Natural killer cell (primary cell): ENCODE data around the gene GTSE1. TPM values are rescaled to one million over a fixed set of nuclear protein-coding genes. Genes with fewer than 3 reads are reported as not detected.
A peak's percentile ranks its signal among the peaks of the same experiment; 100 is the strongest.

Experiments
- ATAC-seq, 3 donors: fragments of 150-1000 bp in 2 of 3; fragments of 200-7000 bp in 1 of 3; cut with Tn5 transposase; 1 replicate in 1 of 3; 2 replicates in 2 of 3; pipeline ENCODE4 v1.10.0; 2021; ENCODE audit warnings: mild to moderate bottlenecking in 2 of 3, moderate library complexity in 2 of 3
- DNase-seq, 2 donors: peaks; one replicate each; pipeline versions ENCODE4 v3.0.0 to v3.0.0-alpha.2; 2013 to 2021; ENCODE audit warnings: mixed read lengths in 1 of 2
- H3K27ac ChIP-seq: one replicate; pipeline ENCODE4 v1.5.1; 2013; ENCODE audit warnings: mild to moderate bottlenecking, low read length
- H3K27me3 ChIP-seq: one replicate; pipeline ENCODE4 v1.6.1; 2013; ENCODE audit warnings: low read length; ENCODE audit not compliant: control insufficient read depth, insufficient read depth
- H3K36me3 ChIP-seq: one replicate; pipeline ENCODE4 v1.6.1; 2013; ENCODE audit warnings: low read length; ENCODE audit not compliant: control insufficient read depth, insufficient read depth
- H3K4me1 ChIP-seq: one replicate; pipeline ENCODE4 v1.6.1; 2013; ENCODE audit warnings: low read length; ENCODE audit not compliant: control insufficient read depth, insufficient read depth
- H3K4me3 ChIP-seq: one replicate; pipeline ENCODE4 v1.5.1; 2013; ENCODE audit warnings: low read length
- H3K9me3 ChIP-seq: one replicate; pipeline ENCODE4 v1.6.1; 2013; ENCODE audit warnings: low read length; ENCODE audit not compliant: control insufficient read depth, insufficient read depth
- H3K27ac Mint-ChIP-seq, 2 donors: one replicate each; pipeline ENCODE4 v1.8.0; 2022; ENCODE audit warnings: mild to moderate bottlenecking in 2 of 2, mixed read lengths in 2 of 2, moderate library complexity in 1 of 2
- H3K27me3 Mint-ChIP-seq, 2 donors: one replicate each; pipeline ENCODE4 v1.8.0; 2022; ENCODE audit warnings: low read depth in 2 of 2, mixed read lengths in 2 of 2
- H3K36me3 Mint-ChIP-seq: one replicate; pipeline ENCODE4 v1.8.0; 2022; ENCODE audit warnings: mixed read lengths
- H3K4me1 Mint-ChIP-seq, 2 donors: one replicate each; pipeline ENCODE4 v1.8.0; 2022; ENCODE audit warnings: mixed read lengths in 2 of 2
- H3K4me3 Mint-ChIP-seq: one replicate; pipeline ENCODE4 v1.8.0; 2022; ENCODE audit warnings: mild to moderate bottlenecking, moderate library complexity, mixed read lengths
- H3K9me3 Mint-ChIP-seq, 2 donors: one replicate each; pipeline ENCODE4 v1.8.0; 2022; ENCODE audit warnings: mixed read lengths in 2 of 2
- CTCF ChIP-seq: fragments of 200-600 bp; IDR thresholded peaks from one replicate; pipeline ENCODE4 v1.8.0; 2022; ENCODE audit warnings: antibody characterized with exemption
- WGBS: methylation state at CpG from one replicate; pipeline ENCODE4 v1.1.7; 2013; ENCODE audit warnings: missing lambda C conversion rate; ENCODE audit not compliant: insufficient coverage; 5-methylcytosine and 5-hydroxymethylcytosine counted together
- intact Hi-C: fragments of 100-400 bp; cut with micrococcal nuclease; formaldehyde crosslinking; loops from one replicate; pipeline ENCODE4 v1.14.2; 2022
- total RNA-seq, 4 donors: library from RNA; stranded (reverse); fragments of 120-200 nt in 1 of 4; gene quantifications; one replicate each; pipeline versions ENCODE4 v1.2.3 to v1.2.4, GENCODE V29; 2013 to 2022

Gene GTSE1
- total RNA-seq, 3 donors from 2014 or later (not counting 1 experiment from before 2014, with no cell fraction given): 2.7 to 4.0 (median 2.9) TPM

DNA sequence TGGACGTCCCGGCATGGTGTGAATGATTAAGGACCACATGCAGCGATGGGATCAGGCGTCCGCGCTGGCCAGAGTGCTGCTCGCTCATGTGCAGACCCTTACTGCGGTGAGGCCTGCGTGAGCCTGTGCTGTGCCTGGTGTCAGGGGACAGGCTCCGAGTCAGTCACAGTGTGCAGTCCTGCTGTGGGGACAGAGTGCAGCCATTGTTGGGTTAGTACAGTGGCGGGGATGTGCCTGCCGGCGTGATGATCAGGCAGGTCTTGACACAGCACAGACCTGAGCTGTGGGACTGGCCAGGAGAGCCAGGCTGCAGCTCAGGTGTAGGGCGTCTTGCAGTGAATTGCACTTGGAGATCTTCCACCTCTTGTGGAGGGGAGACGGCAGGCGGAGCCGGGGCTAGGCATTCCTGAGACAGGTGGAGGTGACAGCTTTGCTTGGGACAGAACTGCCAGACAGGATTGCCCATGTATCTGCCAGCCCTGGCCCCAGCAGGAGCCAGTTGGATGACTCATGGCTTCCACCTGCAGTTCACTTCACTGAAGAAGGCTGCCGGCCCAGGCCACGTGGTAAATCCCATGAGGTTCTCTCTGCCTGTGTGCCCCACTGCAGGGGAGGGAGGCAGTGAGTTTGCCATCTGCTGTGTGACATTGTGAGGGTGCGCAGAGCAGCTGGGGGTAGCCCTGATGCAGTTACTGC lies 56.2 kb downstream of the GTSE1 start:
- H3K4me3 ChIP-seq: no peak overlapping the region
- Mint-ChIP-seq H3K4me3 (no peak overlapping the region), H3K27me3 (no peaks in the 10 kb centered on the region), H3K9me3 (no peaks in the 10 kb centered on the region), H3K27ac (no peak overlapping the region), H3K36me3 (no peaks in the 10 kb centered on the region), H3K4me1 (peaks cover 5 to 7% of the 10 kb centered on the region in 2 donors)
- H3K27me3 ChIP-seq: no peaks in the 10 kb centered on the region
- no peak overlapping the region for H3K27ac ChIP-seq
- ATAC-seq (no peak), DNase-seq (no peak)
- H3K36me3 ChIP-seq: peaks cover 77% of the 10 kb centered on the region
- TF ChIP-seq CTCF: no peak
- intact Hi-C loops: no loop called here
- peaks cover 9% of the 10 kb centered on the region for H3K4me1 ChIP-seq
- H3K9me3 ChIP-seq: no peaks in the 10 kb centered on the region
- 93% methylated on average over 20 of the region's 20 CpGs for WGBS

GRCh38 chr22:46353483-46354105 lies 56.9 kb downstream of the GTSE1 start:
- DNase-seq (no peak), ATAC-seq (no peak)
- H3K4me1 ChIP-seq: peaks cover 9% of the 10 kb centered on the region
- peaks cover 72% of the 10 kb centered on the region for H3K36me3 ChIP-seq
- H3K27me3 Mint-ChIP-seq: no peaks in the 10 kb centered on the region
- H3K27ac Mint-ChIP-seq: peak overlapping the region in 1 of 2 donors; percentile 31
- no peaks in the 10 kb centered on the region for H3K27me3 ChIP-seq
- intact Hi-C loops: no loop called here
- H3K4me3 Mint-ChIP-seq: no peak overlapping the region
- TF ChIP-seq CTCF: no peak
- no peak overlapping the region for H3K27ac ChIP-seq
- no peaks in the 10 kb centered on the region for H3K9me3 Mint-ChIP-seq
- H3K4me3 ChIP-seq: no peak overlapping the region
- no peaks in the 10 kb centered on the region for H3K36me3 Mint-ChIP-seq
- no peaks in the 10 kb centered on the region for H3K9me3 ChIP-seq
- peaks cover 5 to 7% of the 10 kb centered on the region in 2 donors for H3K4me1 Mint-ChIP-seq
- 83% methylated on average over 8 of the region's 8 CpGs for WGBS

DNA sequence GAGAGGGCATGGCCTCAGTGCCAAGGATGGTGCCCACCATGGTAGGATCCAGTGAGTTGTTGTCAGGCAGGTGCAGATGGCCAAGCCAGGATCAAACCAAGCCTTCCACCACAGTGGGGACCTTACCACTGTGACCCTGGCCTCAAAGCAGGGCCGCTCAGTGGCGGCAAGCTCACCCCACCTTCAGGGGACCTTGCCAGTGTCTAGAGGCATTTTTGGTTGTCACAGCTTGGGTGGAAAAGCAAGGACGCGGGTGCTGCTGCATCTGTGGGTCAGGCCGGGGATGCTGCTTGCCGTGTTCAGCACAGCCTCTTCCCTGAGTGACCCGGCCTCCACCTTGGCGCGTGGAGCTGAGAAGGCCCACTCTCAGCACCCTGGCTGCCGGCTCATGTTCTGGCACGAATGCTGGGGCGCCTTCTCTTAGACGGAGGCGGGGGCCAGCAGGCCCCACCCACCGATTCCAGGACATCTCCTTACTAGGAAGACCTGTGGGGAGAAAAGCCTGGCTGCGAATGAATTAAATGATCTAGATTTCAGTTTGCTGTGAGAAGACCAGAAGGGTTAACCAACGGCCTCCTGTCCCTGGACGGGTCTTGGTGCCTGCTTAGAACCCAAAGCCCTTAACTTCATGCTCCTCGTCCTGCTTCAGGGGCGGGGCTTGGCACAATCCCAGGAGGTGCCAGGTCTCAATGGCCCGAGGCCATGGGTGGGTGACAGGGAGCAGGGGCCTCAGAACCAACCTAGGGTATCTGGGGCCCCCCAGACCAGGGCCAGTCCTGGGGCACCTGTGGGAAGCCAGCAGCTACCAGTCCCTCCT lies 57.7 kb downstream of the GTSE1 start:
- Histone ChIP-seq H3K4me3 (no peak overlapping the region), H3K36me3 (peaks cover 70% of the 10 kb centered on the region), H3K27me3 (no peaks in the 10 kb centered on the region), H3K4me1 (peaks cover 9% of the 10 kb centered on the region), H3K27ac (no peak overlapping the region), H3K9me3 (no peaks in the 10 kb centered on the region)
- Mint-ChIP-seq H3K4me3 (no peak overlapping the region), H3K27me3 (no peaks in the 10 kb centered on the region), H3K36me3 (no peaks in the 10 kb centered on the region), H3K27ac (no peak overlapping the region), H3K4me1 (peaks cover 5 to 7% of the 10 kb centered on the region in 2 donors), H3K9me3 (no peaks in the 10 kb centered on the region)
- 96% methylated on average over 21 of the region's 21 CpGs for WGBS
- no peak for DNase-seq
- no peak for ATAC-seq
- TF ChIP-seq CTCF: no peak
- intact Hi-C loops: no loop called here
